ENCODE results near the gene EFL1. TPM values are rescaled to one million over a fixed set of nuclear protein-coding genes. Genes with fewer than 3 reads are reported as not detected.

Gene EFL1
- total and polyA plus RNA-seq, 2 of the 8 experiments (the other 6 are each of a cell fraction or from before 2014, with no cell fraction given), result 10.8 to 31.5 TPM

DNA sequence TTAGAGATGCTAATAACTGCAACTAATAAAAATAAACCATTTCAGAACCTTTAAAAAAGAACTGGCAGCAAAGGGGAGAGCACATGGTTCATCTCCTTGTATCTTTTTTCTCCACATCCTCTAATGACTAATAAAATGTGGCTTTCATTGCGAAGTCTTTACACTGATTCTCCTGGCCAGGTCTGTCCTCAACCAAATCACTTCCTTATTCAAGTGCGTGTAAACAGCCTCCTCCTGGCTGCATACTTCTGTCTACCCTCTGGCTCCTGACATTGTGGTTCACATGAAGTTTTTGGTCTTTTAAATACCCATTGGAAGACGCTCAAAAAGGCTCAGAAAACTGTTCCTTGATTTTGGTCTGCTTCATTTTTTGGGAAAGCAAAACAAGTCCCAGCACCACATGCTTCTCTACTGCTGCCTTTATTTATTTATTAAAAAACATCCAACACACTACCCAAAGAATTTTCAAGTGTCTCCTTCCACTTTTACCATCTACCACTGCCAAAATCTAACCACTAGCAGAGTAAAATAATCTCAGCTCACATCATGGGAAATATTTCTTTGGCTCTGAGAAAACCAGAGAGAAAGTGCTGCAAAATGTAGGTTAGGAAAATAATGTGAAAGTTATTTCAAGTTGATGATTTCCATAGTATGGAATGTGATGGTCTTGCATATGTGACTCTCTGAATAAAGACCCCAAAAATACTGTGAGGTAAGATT, 85.1 kb downstream of the EFL1 start:
- Histone ChIP-seq H3K4me3 (ENCODE audit: extremely low read depth in 1 of 4, insufficient read depth in 2 of 4, low read depth in 3 of 4, low read length in 4 of 4) (no peak overlapping the region), H2BK15ac (ENCODE audit: low read length) (no peak overlapping the region), H3K79me1 (ENCODE audit: low read depth, low read length) (no peaks in the 10 kb centered on the region), H2BK12ac (ENCODE audit: low read depth, low read length) (no peak overlapping the region), H3K9me3 (ENCODE audit: insufficient read depth in 2 of 2, low read depth in 1 of 2, low read length in 1 of 2) (no peaks in the 10 kb centered on the region), H3K14ac (ENCODE audit: insufficient read length) (no peak overlapping the region), H3K18ac (ENCODE audit: extremely low read depth, low read length) (no peak overlapping the region), H2BK120ac (replicated peaks; ENCODE audit: low read depth, low read length) (no peak overlapping the region), H3K4me1 (replicated peaks in 1 of 4; ENCODE audit: control insufficient read depth in 3 of 4, insufficient read depth in 4 of 4, low read length in 3 of 4) (peaks cover 0 to 3% (median 0%) of the 10 kb centered on the region in 4 experiments; a peak in 2 of 7 replicates), H3K27me3 (replicated peaks in 1 of 4; ENCODE audit: control insufficient read depth in 3 of 4, extremely low read depth in 1 of 4, insufficient read depth in 3 of 4, low read length in 3 of 4) (no peaks in the 10 kb centered on the region), H3K56ac (replicated peaks; ENCODE audit: insufficient read length, low read depth, low read length) (no peak overlapping the region), H3K79me2 (ENCODE audit: control insufficient read depth in 1 of 2, insufficient read depth in 2 of 2, low read length in 2 of 2) (0 out of 4 replicates have a peak, but pooled peaks cover 0 to 2% of the 10 kb centered on the region in 2 experiments), H4K91ac (replicated peaks; ENCODE audit: insufficient read length, low read length) (no peak overlapping the region), H3K23me2 (ENCODE audit: low read depth, low read length) (no peaks in the 10 kb centered on the region), H4K5ac (ENCODE audit: insufficient read length, low read depth, low read length) (no peak overlapping the region), H3K4ac (replicated peaks; ENCODE audit: insufficient read length, low read depth, low read length) (no peak overlapping the region), H4K8ac (ENCODE audit: extremely low read depth, insufficient read depth, low read length) (no peak overlapping the region), H2AFZ (ENCODE audit: low read length) (no peak overlapping the region), H3K9ac (replicated peaks in 1 of 4; ENCODE audit: extremely low read depth in 1 of 4, low read depth in 3 of 4, low read length in 3 of 4) (no peak overlapping the region), H4K20me1 (replicated peaks in 1 of 2; ENCODE audit: control insufficient read depth in 1 of 2, insufficient read depth in 2 of 2, low read length in 2 of 2) (no peaks in the 10 kb centered on the region), H3K23ac (ENCODE audit: insufficient read length) (no peak overlapping the region), H2BK20ac (ENCODE audit: low read length) (no peak overlapping the region), H3K4me2 (ENCODE audit: insufficient read depth in 1 of 2, low read depth in 2 of 2, low read length in 2 of 2) (no peak overlapping the region), H2BK5ac (ENCODE audit: low read depth, low read length) (no peak overlapping the region), H2AK5ac (ENCODE audit: low read depth, low read length) (no peak overlapping the region), H3K27ac (ENCODE audit: low read depth, low read length) (no peak overlapping the region), H3K36me3 (ENCODE audit: control insufficient read depth in 2 of 4, insufficient read depth in 4 of 4, low read length in 3 of 4) (no peaks in the 10 kb centered on the region)
- FAIRE-seq, result no peak
- DNase-seq (ENCODE audit: low read depth in 1 of 2, low spot score in 2 of 2), result no peak
- ChIA-PET CTCF (ENCODE audit: partially characterized antibody) (interaction anchor here (1.1 to 1.2 kb wide), 3 partner anchors 12 to 69 kb away, joined by 3 read pairs; no protein-coding TSS in a partner anchor), POLR2A (ENCODE audit: partially characterized antibody) (interaction anchor here (1.1 kb wide), 1 partner anchor 10 kb away, joined by 3 read pairs; no protein-coding TSS in a partner anchor)
- WGBS, 2 experiments (ENCODE audit: extremely low coverage in 1 of 2, insufficient coverage in 1 of 2, insufficient read length in 1 of 2, insufficient replicate concordance in 2 of 2, low coverage in 1 of 2, low lambda C conversion rate in 2 of 2, missing lambda C conversion rate in 1 of 2), result 78% methylated on average over 3 of the region's 3 CpGs; no CpG with 5 or more reads in 1 of the 2 experiments
- TF ChIP-seq KDM1A (IDR thresholded peaks at IDR 0.05; ENCODE audit: borderline replicate concordance, low read length), result no peak
